ENCODE measurements around the gene ARHGAP8.

The ARHGAP8 gene

GRCh38 chr22:44729391-44730021 lies 22.9 kb upstream of the ARHGAP8 start:
- Histone ChIP-seq H3K4me1 (ENCODE audit: insufficient read depth, low read length, poor library complexity, severe bottlenecking) (no peaks in the 10 kb centered on the region), H3K36me3 (ENCODE audit: insufficient read depth, low read length) (no peaks in the 10 kb centered on the region)

GRCh38 chr22:44730022-44730393 lies 22.4 kb upstream of the ARHGAP8 start:
- no peaks in the 10 kb centered on the region for H3F3A ChIP-seq (ENCODE audit: low read depth)
- H3K9ac ChIP-seq (ENCODE audit: low read depth, low read length, poor library complexity, severe bottlenecking), result no peak overlapping the region
- TF ChIP-seq CTCF (conservative IDR thresholded peaks at IDR 0.05; ENCODE audit: low read length) (no peak), EZH2phosphoT487 (IDR thresholded peaks at IDR 0.05; ENCODE audit: borderline replicate concordance) (no peak)
- no peaks in the 10 kb centered on the region for H3K79me2 ChIP-seq (ENCODE audit: insufficient read depth, low read length)
- no peak overlapping the region for H3K4me3 ChIP-seq (ENCODE audit: low read length, poor library complexity, severe bottlenecking)
- H3K9me2 ChIP-seq (replicated peaks; ENCODE audit: low read depth, low read length), result no peaks in the 10 kb centered on the region
- H3K36me3 ChIP-seq (ENCODE audit: insufficient read depth, low read length), result no peaks in the 10 kb centered on the region
- no peaks in the 10 kb centered on the region for H3K9me3 ChIP-seq (ENCODE audit: insufficient read depth, low read depth, low read length)
- H2AFZ ChIP-seq (ENCODE audit: low read length), result no peak overlapping the region
- no peaks in the 10 kb centered on the region for H4K20me1 ChIP-seq (ENCODE audit: insufficient read depth, low read length, poor library complexity, severe bottlenecking)
- no peaks in the 10 kb centered on the region for H3K27me3 ChIP-seq (ENCODE audit: insufficient read depth, low read length, poor library complexity, severe bottlenecking)
- H3K4me2 ChIP-seq (ENCODE audit: low read depth, low read length, poor library complexity, severe bottlenecking), result no peak overlapping the region
- no peaks in the 10 kb centered on the region for H3K4me1 ChIP-seq (ENCODE audit: insufficient read depth, low read length, poor library complexity, severe bottlenecking)

More at GRCh38 chr22:44729391-44730021, 22.9 kb upstream of the ARHGAP8 start:
- TF ChIP-seq EZH2phosphoT487 (IDR thresholded peaks at IDR 0.05; ENCODE audit: borderline replicate concordance) (no peak), CTCF (conservative IDR thresholded peaks at IDR 0.05; ENCODE audit: low read length) (no peak)
- Histone ChIP-seq H3K4me3 (ENCODE audit: low read length, poor library complexity, severe bottlenecking) (no peak overlapping the region), H3K9me3 (ENCODE audit: insufficient read depth, low read depth, low read length) (no peaks in the 10 kb centered on the region), H3K9ac (ENCODE audit: low read depth, low read length, poor library complexity, severe bottlenecking) (no peak overlapping the region), H2AFZ (ENCODE audit: low read length) (no peak overlapping the region), H3K27me3 (ENCODE audit: insufficient read depth, low read length, poor library complexity, severe bottlenecking) (no peaks in the 10 kb centered on the region), H3K79me2 (ENCODE audit: insufficient read depth, low read length) (no peaks in the 10 kb centered on the region), H4K20me1 (ENCODE audit: insufficient read depth, low read length, poor library complexity, severe bottlenecking) (no peaks in the 10 kb centered on the region), H3K9me2 (replicated peaks; ENCODE audit: low read depth, low read length) (no peaks in the 10 kb centered on the region), H3K4me2 (ENCODE audit: low read depth, low read length, poor library complexity, severe bottlenecking) (no peak overlapping the region), H3F3A (ENCODE audit: low read depth) (no peaks in the 10 kb centered on the region)

- H3K4me1 ChIP-seq (ENCODE audit: insufficient read depth, low read length, poor library complexity, severe bottlenecking), result no peaks in the 10 kb centered on the region
- no peaks in the 10 kb centered on the region for H3K9me2 ChIP-seq (replicated peaks; ENCODE audit: low read depth, low read length)
- H3K9ac ChIP-seq (ENCODE audit: low read depth, low read length, poor library complexity, severe bottlenecking), result no peak overlapping the region
- H3K27me3 ChIP-seq (ENCODE audit: insufficient read depth, low read length, poor library complexity, severe bottlenecking), result no peaks in the 10 kb centered on the region
- H3K4me3 ChIP-seq (ENCODE audit: low read length, poor library complexity, severe bottlenecking), result no peak overlapping the region
- no peaks in the 10 kb centered on the region for H3F3A ChIP-seq (ENCODE audit: low read depth)
- TF ChIP-seq CTCF (conservative IDR thresholded peaks at IDR 0.05; ENCODE audit: low read length) (no peak), EZH2phosphoT487 (IDR thresholded peaks at IDR 0.05; ENCODE audit: borderline replicate concordance) (no peak)
- no peak overlapping the region for H3K4me2 ChIP-seq (ENCODE audit: low read depth, low read length, poor library complexity, severe bottlenecking)
- H3K36me3 ChIP-seq (ENCODE audit: insufficient read depth, low read length), result no peaks in the 10 kb centered on the region
- no peaks in the 10 kb centered on the region for H4K20me1 ChIP-seq (ENCODE audit: insufficient read depth, low read length, poor library complexity, severe bottlenecking)
- H3K9me3 ChIP-seq (ENCODE audit: insufficient read depth, low read depth, low read length), result no peaks in the 10 kb centered on the region
- no peaks in the 10 kb centered on the region for H3K79me2 ChIP-seq (ENCODE audit: insufficient read depth, low read length)
- no peak overlapping the region for H2AFZ ChIP-seq (ENCODE audit: low read length)
These were observed 21.7 kb upstream of the ARHGAP8 start for GRCh38 chr22:44730490-44731356.

Data from Loucy (cell line).